ENCODE measurements around the gene MTERF4. TPM values are rescaled to one million over a fixed set of nuclear protein-coding genes. Genes with fewer than 3 reads are reported as not detected.

Gene MTERF4

DNA sequence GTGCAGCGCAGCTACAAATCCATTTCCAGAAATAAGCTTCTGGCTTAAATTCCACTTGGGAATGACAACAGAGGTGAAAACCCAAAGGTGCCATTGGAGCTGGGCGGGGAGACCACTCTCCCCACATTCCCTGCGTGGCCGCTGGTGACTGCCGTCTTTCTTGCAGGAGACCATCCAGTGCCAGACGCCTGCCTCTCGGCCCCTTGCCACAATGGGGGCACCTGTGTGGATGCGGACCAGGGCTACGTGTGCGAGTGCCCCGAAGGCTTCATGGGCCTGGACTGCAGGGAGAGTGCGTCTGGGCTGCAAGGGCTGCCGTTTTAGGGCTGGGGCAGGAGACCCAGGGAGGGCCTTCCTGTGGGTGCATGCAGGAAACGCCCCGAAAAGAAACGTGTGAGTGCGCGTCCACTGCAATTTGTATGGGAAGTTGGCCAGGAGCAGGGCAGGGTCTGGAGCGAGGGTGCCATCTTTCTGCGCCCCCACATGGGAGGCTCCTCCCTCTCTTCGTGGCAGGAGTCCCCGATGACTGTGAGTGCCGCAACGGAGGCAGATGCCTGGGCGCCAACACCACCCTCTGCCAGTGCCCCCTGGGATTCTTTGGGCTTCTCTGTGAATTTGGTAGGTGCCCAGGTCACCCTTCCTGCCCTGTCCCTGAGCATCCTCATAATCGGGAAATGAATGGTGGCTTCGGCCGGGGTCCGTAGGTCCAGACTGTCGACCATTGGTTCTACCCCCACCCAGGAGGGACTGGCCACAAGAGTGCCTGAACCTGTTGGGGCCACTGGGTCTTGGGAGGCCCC is 53.7 kb downstream of the MTERF4 start:
- Histone ChIP-seq H3K4me3 (ENCODE audit: insufficient read depth in 1 of 2, low read depth in 1 of 2, low read length in 2 of 2) (no peak overlapping the region), H3K27ac (ENCODE audit: low read length, poor library complexity, severe bottlenecking) (no peak overlapping the region), H2AK5ac (ENCODE audit: low read length, severe bottlenecking) (no peak overlapping the region), H3K27me3 (ENCODE audit: control insufficient read depth in 1 of 2, insufficient read depth in 1 of 2, low read length in 2 of 2) (peaks cover 0 to 13% of the 10 kb centered on the region in 2 experiments), H4K91ac (ENCODE audit: low read length) (no peak overlapping the region), H3K9me3 (ENCODE audit: control insufficient read depth, low read length) (no peaks in the 10 kb centered on the region), H3K14ac (ENCODE audit: low read length in 2 of 2) (no peak overlapping the region), H2BK12ac (ENCODE audit: low read length in 2 of 2) (no peak overlapping the region), H3K79me1 (replicated peaks; ENCODE audit: low read length, poor library complexity, severe bottlenecking) (no peaks in the 10 kb centered on the region), H3K4me2 (ENCODE audit: low read length, poor library complexity, severe bottlenecking) (no peak overlapping the region), H2AFZ (ENCODE audit: low read depth, low read length) (no peak overlapping the region), H3K4ac (ENCODE audit: low read depth in 1 of 2, low read length in 2 of 2) (no peak overlapping the region), H4K8ac (ENCODE audit: low read length) (no peak overlapping the region), H3K23ac (ENCODE audit: low read length in 2 of 2) (no peak overlapping the region), H2BK120ac (ENCODE audit: low read depth, low read length) (no peak overlapping the region), H3K4me1 (ENCODE audit: control insufficient read depth, insufficient read depth, low read depth, low read length) (peaks cover 2% of the 10 kb centered on the region), H3K36me3 (ENCODE audit: control insufficient read depth in 1 of 2, insufficient read depth in 2 of 2, low read depth in 1 of 2, low read length in 2 of 2) (peaks cover 0 to 100% of the 10 kb centered on the region in 2 experiments), H3K9ac (ENCODE audit: low read length) (no peak overlapping the region), H2BK15ac (ENCODE audit: low read depth, poor library complexity, severe bottlenecking) (no peak overlapping the region), H2BK5ac (ENCODE audit: low read depth, low read length, poor library complexity, severe bottlenecking) (no peak overlapping the region), H3K18ac (ENCODE audit: low read depth in 1 of 2, low read length in 2 of 2) (no peak overlapping the region)
- WGBS, result 94% methylated on average over 30 of the region's 30 CpGs
- no peak for DNase-seq

- no peak overlapping the region for H2AFZ ChIP-seq (ENCODE audit: low read depth, low read length)
- H3K14ac ChIP-seq (ENCODE audit: low read length in 2 of 2), result no peak overlapping the region
- H3K36me3 ChIP-seq (ENCODE audit: control insufficient read depth in 1 of 2, insufficient read depth in 2 of 2, low read depth in 1 of 2, low read length in 2 of 2), result peaks cover 0 to 100% of the 10 kb centered on the region in 2 experiments
- H3K9me3 ChIP-seq (ENCODE audit: control insufficient read depth, low read length), result no peaks in the 10 kb centered on the region
- no peak overlapping the region for H2AK5ac ChIP-seq (ENCODE audit: low read length, severe bottlenecking)
- peaks cover 0 to 13% of the 10 kb centered on the region in 2 experiments for H3K27me3 ChIP-seq (ENCODE audit: control insufficient read depth in 1 of 2, insufficient read depth in 1 of 2, low read length in 2 of 2)
- H3K18ac ChIP-seq (ENCODE audit: low read depth in 1 of 2, low read length in 2 of 2), result no peak overlapping the region
- no peak overlapping the region for H3K23ac ChIP-seq (ENCODE audit: low read length in 2 of 2)
- H3K9ac ChIP-seq (ENCODE audit: low read length), result no peak overlapping the region
- H3K4me3 ChIP-seq (ENCODE audit: insufficient read depth in 1 of 2, low read depth in 1 of 2, low read length in 2 of 2), result no peak overlapping the region
- no peak overlapping the region for H4K8ac ChIP-seq (ENCODE audit: low read length)
- no peak overlapping the region for H4K91ac ChIP-seq (ENCODE audit: low read length)
- H2BK12ac ChIP-seq (ENCODE audit: low read length in 2 of 2), result no peak overlapping the region
- H3K4me2 ChIP-seq (ENCODE audit: low read length, poor library complexity, severe bottlenecking), result no peak overlapping the region
- DNase-seq, result no peak
- no peak overlapping the region for H2BK5ac ChIP-seq (ENCODE audit: low read depth, low read length, poor library complexity, severe bottlenecking)
- no peak overlapping the region for H3K27ac ChIP-seq (ENCODE audit: low read length, poor library complexity, severe bottlenecking)
- no peak overlapping the region for H3K4ac ChIP-seq (ENCODE audit: low read depth in 1 of 2, low read length in 2 of 2)
- no peak overlapping the region for H2BK120ac ChIP-seq (ENCODE audit: low read depth, low read length)
- no peaks in the 10 kb centered on the region for H3K79me1 ChIP-seq (replicated peaks; ENCODE audit: low read length, poor library complexity, severe bottlenecking)
- H3K4me1 ChIP-seq (ENCODE audit: control insufficient read depth, insufficient read depth, low read depth, low read length), result peaks cover 2% of the 10 kb centered on the region
- H2BK15ac ChIP-seq (ENCODE audit: low read depth, poor library complexity, severe bottlenecking), result no peak overlapping the region
- 72% methylated on average over 5 of the region's 6 CpGs for WGBS
These were observed 54.7 kb downstream of the MTERF4 start for GRCh38 chr2:241047253-241048010.

Small RNA genes within 50 kb of the gene (small RNA-seq; reads per million reads assigned to genes)
- not detected for gene AC005237.2 (ENCODE audit: low read depth)

Measured in mesenchymal stem cell (in vitro differentiated cells and primary cell).